K562 (cell line): ENCODE measurements around the gene KANK2. TPM values are rescaled to one million over a fixed set of nuclear protein-coding genes. Genes with fewer than 3 reads are reported as not detected.

Source experiments
- ATAC-seq: fragments of 200-7000 bp; cut with Tn5 transposase; 3 replicates; pipeline ENCODE4 v1.9.1; 2020; ENCODE audit warnings: moderate library complexity
- BruUV-seq: library from RNA; stranded (reverse); fragments of 400-500 nt; replicated peaks from 2 replicates; lab custom pipeline; 2021; lab: Mats Ljungman, UMichigan
- CTCF ChIA-PET: fragments of 300-600 bp; formaldehyde crosslinking; extraction: SDS; loops from one replicate; lab custom pipeline; 2021; ENCODE audit warnings: low intra/inter-chr PET ratio; lab: Yijun Ruan, JAX
- POLR2A ChIA-PET: fragments of 300-600, 350-650 bp; sonication (Branson Sonifier 250); formaldehyde crosslinking; extraction: SDS; loops from one replicate; lab custom pipeline; 2021; ENCODE audit warnings: antibody characterized with exemption, inconsistent platforms; lab: Yijun Ruan, JAX
- DNase-seq, 4 experiments: peaks; one replicate each; pipeline versions ENCODE4 v3.0.0 to v3.0.0-alpha.2; 2011 to 2018; ENCODE audit warnings: low spot score in 3 of 4, mixed read lengths in 3 of 4; ENCODE audit errors: extremely low read depth in 1 of 4
- FAIRE-seq: peaks from 2 replicates; lab custom pipeline; 2011; peaks lifted over from hg19 to GRCh38; lab: Jason Lieb, UNC
- H2AFZ ChIP-seq: 2 replicates; pipeline ENCODE4 v1.6.0; 2011; ENCODE audit warnings: low read depth, low read length, control low read depth, inconsistent platforms
- H3K27ac ChIP-seq: fragments of 200-600 bp; 3 replicates; pipeline ENCODE4 v1.8.0; 2011; ENCODE audit warnings: low read depth, mild to moderate bottlenecking, control low read depth, inconsistent platforms, low read length, moderate library complexity, mixed read lengths; ENCODE audit errors: extremely low read depth
- H3K27me3 ChIP-seq, 2 experiments: fragments of 300-600 bp in 1 of 2; 2 replicates in 1 of 2; 3 replicates in 1 of 2; pipeline versions ENCODE4 v1.6.0 to v1.8.0; 2011; ENCODE audit warnings: inconsistent platforms in 2 of 2, low read length in 2 of 2, mild to moderate bottlenecking in 1 of 2, mixed read lengths in 1 of 2, moderate library complexity in 1 of 2; ENCODE audit not compliant: control insufficient read depth in 2 of 2, insufficient read depth in 2 of 2
- H3K36me3 ChIP-seq: fragments of 300-600 bp; 3 replicates; pipeline ENCODE4 v1.8.0; 2011; ENCODE audit warnings: mild to moderate bottlenecking, low read length, inconsistent platforms; ENCODE audit not compliant: control insufficient read depth, insufficient read depth
- H3K4me1 ChIP-seq, 2 experiments: fragments of 200-600 bp in 1 of 2; replicated peaks in 1 of 2; 2 replicates in 1 of 2; 3 replicates in 1 of 2; pipeline versions ENCODE4 v1.5.1 to v1.8.0; 2011; ENCODE audit warnings: inconsistent platforms in 2 of 2, low read length in 2 of 2, mild to moderate bottlenecking in 1 of 2, mixed read lengths in 1 of 2, moderate library complexity in 1 of 2; ENCODE audit not compliant: control insufficient read depth in 2 of 2, insufficient read depth in 2 of 2
- H3K4me2 ChIP-seq: 2 replicates; pipeline ENCODE4 v1.6.1; 2011; ENCODE audit warnings: low read length, control low read depth, inconsistent platforms, mixed read lengths; ENCODE audit not compliant: insufficient read depth
- H3K4me3 ChIP-seq: fragments of 200-600 bp; sonication (generic), shearing (Covaris generic); 2 replicates; pipeline ENCODE4 v1.5.1; 2016; ENCODE audit warnings: control low read depth, inconsistent platforms
- H3K79me2 ChIP-seq: fragments of 200-600 bp; 3 replicates; pipeline ENCODE4 v1.8.0; 2011; ENCODE audit warnings: low read length, inconsistent platforms; ENCODE audit not compliant: control insufficient read depth, insufficient read depth
- H3K9ac ChIP-seq, 2 experiments: 2 replicates each; pipeline versions ENCODE4 v1.6.0 to v1.6.1; 2011; ENCODE audit warnings: low read depth in 2 of 2, low read length in 2 of 2, control low read depth in 1 of 2, inconsistent platforms in 1 of 2, mild to moderate bottlenecking in 1 of 2, mixed read lengths in 1 of 2; ENCODE audit not compliant: insufficient read depth in 1 of 2
- H3K9me1 ChIP-seq: one replicate; pipeline ENCODE4 v1.6.0; 2011; ENCODE audit warnings: inconsistent platforms, mild to moderate bottlenecking, low read length, moderate library complexity; ENCODE audit not compliant: control insufficient read depth, insufficient read depth
- H3K9me3 ChIP-seq: replicated peaks from 2 replicates; pipeline ENCODE4 v1.5.1; 2011; ENCODE audit warnings: low read depth, low read length, inconsistent platforms; ENCODE audit not compliant: control insufficient read depth, insufficient read depth
- H4K20me1 ChIP-seq: replicated peaks from 2 replicates; pipeline ENCODE4 v1.6.1; 2011; ENCODE audit warnings: low read length, inconsistent platforms, mixed read lengths; ENCODE audit not compliant: control insufficient read depth, insufficient read depth
- ARNT ChIP-seq, 2 experiments: fragments of 450-650 bp; IDR thresholded peaks; 2 replicates each; pipeline ENCODE4 v1.6.1; 2016; ENCODE audit warnings: mild to moderate bottlenecking in 1 of 2
- CC2D1A ChIP-seq: fragments of 450-650 bp; IDR thresholded peaks from 2 replicates; pipeline ENCODE4 v1.6.1; 2017; ENCODE audit warnings: mild to moderate bottlenecking
- CREM ChIP-seq: IDR thresholded peaks from 2 replicates; pipeline ENCODE4 v1.6.1; 2014; ENCODE audit warnings: antibody characterized with exemption, low read depth
- ETV6 ChIP-seq, 3 experiments: fragments of 150-350 bp in 1 of 3; sonication (generic) in 1 of 3; formaldehyde crosslinking in 1 of 3; IDR thresholded peaks; 2 replicates each; pipeline versions ENCODE4 v1.6.1 to v1.8.0; 2014 to 2022; ENCODE audit warnings: borderline replicate concordance in 2 of 3, low read depth in 2 of 3, antibody characterized with exemption in 1 of 3, low read length in 1 of 3, mild to moderate bottlenecking in 1 of 3, missing genetic modification reagents in 1 of 3
- FOXP1 ChIP-seq: sonication (generic); formaldehyde crosslinking; IDR thresholded peaks from 2 replicates; pipeline ENCODE4 v1.8.0; 2022; ENCODE audit warnings: mild to moderate bottlenecking, missing genetic modification reagents
- JUN ChIP-seq, 2 experiments: sonication (generic) in 1 of 2; formaldehyde crosslinking in 1 of 2; IDR thresholded peaks; 2 replicates each; pipeline versions ENCODE4 v1.6.1 to v1.8.0; 2012 to 2022; ENCODE audit warnings: borderline replicate concordance in 2 of 2, mild to moderate bottlenecking in 2 of 2, improper control_type of control experiment in 1 of 2, low read depth in 1 of 2, low read length in 1 of 2, missing genetic modification reagents in 1 of 2
- MEF2A ChIP-seq: IDR thresholded peaks from 2 replicates; pipeline ENCODE4 v1.6.1; 2011; ENCODE audit warnings: low read depth, mild to moderate bottlenecking, low read length, moderate library complexity; ENCODE audit not compliant: control insufficient read depth
- NFE2 ChIP-seq: IDR thresholded peaks from 2 replicates; pipeline ENCODE4 v1.6.1; 2014; ENCODE audit warnings: antibody characterized with exemption, low read depth
- NFIC ChIP-seq: fragments of 450-650 bp; IDR thresholded peaks from 2 replicates; pipeline ENCODE4 v1.6.1; 2017; ENCODE audit warnings: mild to moderate bottlenecking, inconsistent platforms
- NFXL1 ChIP-seq: fragments of 450-650 bp; formaldehyde crosslinking; IDR thresholded peaks from 2 replicates; pipeline ENCODE4 v1.4.0; 2021; ENCODE audit warnings: mild to moderate bottlenecking
- POLR2AphosphoS2 ChIP-seq: IDR thresholded peaks from 2 replicates; pipeline ENCODE4 v1.6.1; 2012; ENCODE audit warnings: low read length, improper control_type of control experiment
- POLR2B ChIP-seq: fragments of 450-650 bp; IDR thresholded peaks from 2 replicates; pipeline ENCODE4 v1.6.1; 2018; ENCODE audit warnings: low read depth; ENCODE audit not compliant: partially characterized antibody
- PTRF ChIP-seq: fragments of 450-650 bp; IDR thresholded peaks from 2 replicates; pipeline ENCODE4 v1.6.1; 2016; ENCODE audit warnings: mild to moderate bottlenecking, missing genetic modification characterization, missing compliant biosample characterization
- TOE1 ChIP-seq, 2 experiments: fragments of 450-650 bp in 1 of 2; sonication (generic) in 1 of 2; formaldehyde crosslinking in 1 of 2; IDR thresholded peaks; 2 replicates each; pipeline versions ENCODE4 v1.7.1 to v1.8.0; 2016 to 2022; ENCODE audit warnings: borderline replicate concordance in 2 of 2, mild to moderate bottlenecking in 2 of 2, antibody characterized with exemption in 1 of 2, inconsistent platforms in 1 of 2, low read depth in 1 of 2, missing genetic modification reagents in 1 of 2, moderate library complexity in 1 of 2
- ZFP1 ChIP-seq: fragments of 450-650 bp; formaldehyde crosslinking; IDR thresholded peaks from 2 replicates; pipeline ENCODE4 v1.4.0; 2020; ENCODE audit warnings: mild to moderate bottlenecking, mixed read lengths
- WGBS: fragments of 100-300 bp; shearing (Covaris generic); methylation state at CpG from one replicate; pipeline ENCODE4 v1.1.6; 2016; ENCODE audit warnings: low coverage, mixed read lengths; ENCODE audit not compliant: insufficient coverage; ENCODE audit errors: missing lambda C conversion rate; 5-methylcytosine and 5-hydroxymethylcytosine counted together
- in situ Hi-C: fragments of 300-500 bp; cut with MboI; formaldehyde crosslinking; loops from 4 replicates; pipeline ENCODE4 v1.15.0; 2018; ENCODE audit warnings: inconsistent platforms, mixed read lengths
- intact Hi-C: fragments of 100-400 bp; cut with micrococcal nuclease; formaldehyde crosslinking; loops from 2 replicates; pipeline ENCODE4 v1.14.2; 2022
- polyA plus RNA-seq, 8 experiments: library from polyadenylated mRNA; depleted of rRNA in 4 of 8; stranded (reverse) in 5 of 8; unstranded in 3 of 8; fragments of >200 nt; fragmentation: Nextera tagmentation in 2 of 8; fragmentation: Illumina TruSeq in 1 of 8; extraction: Ambion mirVana in 2 of 8; extraction: Trizol in 1 of 8; gene quantifications; 2 replicates each; pipeline versions ENCODE4 v1.2.1 to v1.2.3, GENCODE V29; 2011 to 2014; ENCODE audit warnings: inconsistent platforms in 1 of 8, missing spikeins in 1 of 8
- total RNA-seq, 7 experiments: library from RNA; depleted of rRNA in 6 of 7; stranded (reverse); fragments of >200 nt in 6 of 7; fragmentation: Illumina TruSeq in 2 of 7; extraction: Trizol in 2 of 7; gene quantifications; 2 replicates each; pipeline versions ENCODE4 v1.2.1 to v1.2.3, GENCODE V29; 2011 to 2021; ENCODE audit warnings: low replicate concordance in 1 of 7
- TF ChIP-seq, protein P1 (sequence below): fragments of 450-650 bp; conservative IDR thresholded peaks from 2 replicates; pipeline ENCODE4 v1.6.1; 2016; ENCODE audit warnings: missing genetic modification characterization, low read depth, mild to moderate bottlenecking, missing compliant biosample characterization, moderate library complexity
- TF ChIP-seq, protein P2 (sequence below): fragments of 450-650 bp; IDR thresholded peaks from 2 replicates; pipeline ENCODE4 v1.6.1; 2016; ENCODE audit warnings: borderline replicate concordance

The KANK2 gene
- total and polyA plus RNA-seq, 9 of the 15 experiments (the other 6 are each of a cell fraction or from before 2014, with no cell fraction given), result 4.4 to 47.8 (median 21.3) TPM

DNA sequence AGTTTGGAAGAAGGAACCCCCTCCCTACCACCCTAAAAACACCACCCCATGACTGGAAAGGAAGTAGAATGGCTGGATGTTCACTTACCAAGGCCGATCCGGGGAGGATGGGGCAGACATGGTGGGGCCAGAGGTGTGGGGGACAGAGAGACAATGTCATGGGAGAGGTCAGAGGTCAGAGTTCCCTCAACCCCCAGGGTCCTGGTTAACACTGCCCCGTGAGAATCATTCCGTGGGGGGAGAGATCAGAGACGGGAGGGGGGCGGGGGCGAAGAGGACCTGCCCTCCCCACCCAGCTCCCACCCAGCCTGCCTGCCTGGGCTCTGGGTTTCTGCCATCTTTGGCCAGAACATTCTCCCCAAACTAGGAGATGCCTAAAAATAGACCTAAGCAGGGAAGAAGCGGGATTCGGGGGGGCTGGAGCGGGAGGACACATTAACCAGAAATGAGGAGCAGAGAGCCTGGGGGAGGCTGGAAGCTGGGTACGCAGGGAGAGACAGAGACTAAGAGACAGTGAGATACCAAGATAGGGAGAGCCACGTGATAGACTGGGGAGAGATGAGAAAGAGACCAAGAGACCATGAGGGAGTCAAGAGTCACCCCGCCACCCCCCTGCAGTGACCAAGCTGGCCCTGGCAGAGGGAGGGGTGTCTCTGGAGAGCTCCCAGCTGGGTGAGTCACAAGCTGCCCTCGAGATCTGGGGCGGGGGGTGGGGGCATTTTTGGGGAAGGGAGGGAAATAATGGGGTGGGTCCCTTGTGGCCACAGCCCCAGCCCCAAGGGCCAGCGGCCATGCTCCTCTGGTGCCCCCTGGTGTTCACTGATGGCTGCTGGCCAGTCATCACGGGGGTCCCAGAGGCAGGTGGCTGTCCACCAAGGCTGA is 6.1 kb upstream of the KANK2 start:
- Histone ChIP-seq H3K79me2 (no peaks in the 10 kb centered on the region), H3K9ac (peak overlapping the region in 1 of 2 experiments; percentile 82; a peak in 1 of 4 replicates), H3K27me3 (no peaks in the 10 kb centered on the region), H4K20me1 (no peaks in the 10 kb centered on the region), H3K9me3 (no peaks in the 10 kb centered on the region), H3K9me1 (no peaks in the 10 kb centered on the region), H3K27ac (0 out of 3 replicates have a peak overlapping the region, but pooled peaks have one; percentile 16), H3K4me3 (no peak overlapping the region), H3K36me3 (no peaks in the 10 kb centered on the region), H3K4me1 (peaks cover 12 to 32% of the 10 kb centered on the region in 2 experiments), H2AFZ (peak overlapping the region; percentile 76), H3K4me2 (peak overlapping the region; percentile 36)
- DNase-seq (peak; percentile 79 to 96 (median 92)), FAIRE-seq (peak; percentile 83), ATAC-seq (peak; percentile 89)
- in situ Hi-C loops, result loop anchor here (5.0 kb wide), 2 partner anchors 71 to 166 kb away; no protein-coding TSS in a partner anchor
- ChIA-PET CTCF (interaction anchor here (0.6 to 2.3 kb wide), 6 partner anchors 43 to 168 kb away, joined by 3 to 34 read pairs (median 4); no protein-coding TSS in a partner anchor), POLR2A (interaction anchor here (0.6 to 0.7 kb wide), 2 partner anchors 47 to 94 kb away, joined by 3 to 4 read pairs; no protein-coding TSS in a partner anchor)
- intact Hi-C loops, result loop anchor here (1.0 to 2.0 kb wide), 3 partner anchors 66 to 261 kb away; no protein-coding TSS in a partner anchor
- WGBS, result 34% methylated on average over 10 of the region's 17 CpGs
- BruUV-seq, result no TSS peak
- TF ChIP-seq ARNT (IDR thresholded peaks at IDR 0.05), result no peak
- TF ChIP-seq FOXP1 (CRISPR knock-in tag), result no peak
- no peak for TF ChIP-seq ETV6 (IDR thresholded peaks at IDR 0.05; ENCODE audit: borderline replicate concordance in 1 of 2, low read depth in 2 of 2, low read length in 1 of 2)
- no peak for TF ChIP-seq ETV6 (CRISPR knock-in tag; IDR thresholded peaks at IDR 0.05; ENCODE audit: borderline replicate concordance)
- TF ChIP-seq NFIC, result peak; percentile 54
- 0 out of 2 replicates have a peak, but pooled peaks have one; percentile 10 for TF ChIP-seq MEF2A
- no peak for TF ChIP-seq NFXL1
- no peak for TF ChIP-seq POLR2AphosphoS2
- peak; percentile 21; the same call in 1 of the 2 replicates for TF ChIP-seq CREM
- TF ChIP-seq ZFP1 (CRISPR knock-in tag), result no peak
- TF ChIP-seq PTRF (tag), result no peak
- TF ChIP-seq POLR2B, result no peak
- peak; percentile 49; the same call in 1 of the 2 replicates for TF ChIP-seq TOE1 (IDR thresholded peaks at IDR 0.05; ENCODE audit: borderline replicate concordance)
- TF ChIP-seq TOE1 (CRISPR knock-in tag; IDR thresholded peaks at IDR 0.05; ENCODE audit: borderline replicate concordance, low read depth), result no peak
- peak; percentile 70 for TF ChIP-seq CC2D1A
- no peak for TF ChIP-seq NFE2
- peak; percentile 39; the same call in 1 of the 2 replicates for TF ChIP-seq JUN (IDR thresholded peaks at IDR 0.05; ENCODE audit: borderline replicate concordance, low read depth, low read length)
- no peak for TF ChIP-seq JUN (CRISPR knock-in tag; IDR thresholded peaks at IDR 0.05; ENCODE audit: borderline replicate concordance)
- TF ChIP-seq, protein P1, sequence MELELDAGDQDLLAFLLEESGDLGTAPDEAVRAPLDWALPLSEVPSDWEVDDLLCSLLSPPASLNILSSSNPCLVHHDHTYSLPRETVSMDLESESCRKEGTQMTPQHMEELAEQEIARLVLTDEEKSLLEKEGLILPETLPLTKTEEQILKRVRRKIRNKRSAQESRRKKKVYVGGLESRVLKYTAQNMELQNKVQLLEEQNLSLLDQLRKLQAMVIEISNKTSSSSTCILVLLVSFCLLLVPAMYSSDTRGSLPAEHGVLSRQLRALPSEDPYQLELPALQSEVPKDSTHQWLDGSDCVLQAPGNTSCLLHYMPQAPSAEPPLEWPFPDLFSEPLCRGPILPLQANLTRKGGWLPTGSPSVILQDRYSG (tag), result no peak
- TF ChIP-seq, protein P2, sequence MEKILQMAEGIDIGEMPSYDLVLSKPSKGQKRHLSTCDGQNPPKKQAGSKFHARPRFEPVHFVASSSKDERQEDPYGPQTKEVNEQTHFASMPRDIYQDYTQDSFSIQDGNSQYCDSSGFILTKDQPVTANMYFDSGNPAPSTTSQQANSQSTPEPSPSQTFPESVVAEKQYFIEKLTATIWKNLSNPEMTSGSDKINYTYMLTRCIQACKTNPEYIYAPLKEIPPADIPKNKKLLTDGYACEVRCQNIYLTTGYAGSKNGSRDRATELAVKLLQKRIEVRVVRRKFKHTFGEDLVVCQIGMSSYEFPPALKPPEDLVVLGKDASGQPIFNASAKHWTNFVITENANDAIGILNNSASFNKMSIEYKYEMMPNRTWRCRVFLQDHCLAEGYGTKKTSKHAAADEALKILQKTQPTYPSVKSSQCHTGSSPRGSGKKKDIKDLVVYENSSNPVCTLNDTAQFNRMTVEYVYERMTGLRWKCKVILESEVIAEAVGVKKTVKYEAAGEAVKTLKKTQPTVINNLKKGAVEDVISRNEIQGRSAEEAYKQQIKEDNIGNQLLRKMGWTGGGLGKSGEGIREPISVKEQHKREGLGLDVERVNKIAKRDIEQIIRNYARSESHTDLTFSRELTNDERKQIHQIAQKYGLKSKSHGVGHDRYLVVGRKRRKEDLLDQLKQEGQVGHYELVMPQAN, result no peak
